Measurements from ENCODE around the gene IGF1R.

Gene IGF1R

GRCh38 chr15:98859149-98859548, 210.8 kb downstream of the IGF1R start:
- Histone ChIP-seq H3K36me3 (ENCODE audit: insufficient read depth, low read length) (no peaks in the 10 kb centered on the region), H3K4me3 (ENCODE audit: low read depth, low read length) (no peak overlapping the region), H3K27ac (ENCODE audit: low read depth, low read length) (peak overlapping the region; percentile 97; the same call in 1 of the 2 replicates), H3K27me3 (ENCODE audit: insufficient read depth, low read length) (no peaks in the 10 kb centered on the region), H2AFZ (ENCODE audit: low read length, unreplicated experiment) (no peak overlapping the region), H3K4me1 (ENCODE audit: control insufficient read depth, insufficient read depth, low read length, unreplicated experiment) (peaks cover 68% of the 10 kb centered on the region), H3K79me2 (ENCODE audit: control insufficient read depth, insufficient read depth, low read length, unreplicated experiment) (peaks cover 82% of the 10 kb centered on the region)

GRCh38 chr15:98860281-98861041, 212.1 kb downstream of the IGF1R start:
- H3K79me2 ChIP-seq (ENCODE audit: control insufficient read depth, insufficient read depth, low read length, unreplicated experiment): peaks cover 71% of the 10 kb centered on the region
- H2AFZ ChIP-seq (ENCODE audit: low read length, unreplicated experiment): peak overlapping the region; percentile 40

GRCh38 chr15:98861188-98861587, 212.8 kb downstream of the IGF1R start:
- H3K79me2 ChIP-seq (ENCODE audit: control insufficient read depth, insufficient read depth, low read length, unreplicated experiment): peaks cover 72% of the 10 kb centered on the region
- peaks cover 48% of the 10 kb centered on the region for H3K4me1 ChIP-seq (ENCODE audit: control insufficient read depth, insufficient read depth, low read length, unreplicated experiment)
- no peaks in the 10 kb centered on the region for H3K36me3 ChIP-seq (ENCODE audit: insufficient read depth, low read length)
- no peaks in the 10 kb centered on the region for H3K27me3 ChIP-seq (ENCODE audit: insufficient read depth, low read length)
- H3K4me3 ChIP-seq (ENCODE audit: low read depth, low read length): no peak overlapping the region
- no peak overlapping the region for H3K27ac ChIP-seq (ENCODE audit: low read depth, low read length)
- no peak overlapping the region for H2AFZ ChIP-seq (ENCODE audit: low read length, unreplicated experiment)

More at GRCh38 chr15:98860281-98861041, 212.1 kb downstream of the IGF1R start:
- H3K4me1 ChIP-seq (ENCODE audit: control insufficient read depth, insufficient read depth, low read length, unreplicated experiment): peaks cover 56% of the 10 kb centered on the region
- peak overlapping the region; percentile 50 for H3K4me3 ChIP-seq (ENCODE audit: low read depth, low read length)
- H3K36me3 ChIP-seq (ENCODE audit: insufficient read depth, low read length): no peaks in the 10 kb centered on the region
- no peaks in the 10 kb centered on the region for H3K27me3 ChIP-seq (ENCODE audit: insufficient read depth, low read length)
- H3K27ac ChIP-seq (ENCODE audit: low read depth, low read length): peak overlapping the region; percentile 69

GRCh38 chr15:98863983-98864382, 215.6 kb downstream of the IGF1R start:
- no peak overlapping the region for H3K4me3 ChIP-seq (ENCODE audit: low read depth, low read length)
- peaks cover 71% of the 10 kb centered on the region for H3K79me2 ChIP-seq (ENCODE audit: control insufficient read depth, insufficient read depth, low read length, unreplicated experiment)
- no peak overlapping the region for H3K27ac ChIP-seq (ENCODE audit: low read depth, low read length)
- no peaks in the 10 kb centered on the region for H3K27me3 ChIP-seq (ENCODE audit: insufficient read depth, low read length)
- no peak overlapping the region for H2AFZ ChIP-seq (ENCODE audit: low read length, unreplicated experiment)
- no peaks in the 10 kb centered on the region for H3K36me3 ChIP-seq (ENCODE audit: insufficient read depth, low read length)
- H3K4me1 ChIP-seq (ENCODE audit: control insufficient read depth, insufficient read depth, low read length, unreplicated experiment): peaks cover 24% of the 10 kb centered on the region

GRCh38 chr15:98865397-98866339, 217.3 kb downstream of the IGF1R start:
- Histone ChIP-seq H3K4me3 (ENCODE audit: low read depth, low read length) (peak overlapping the region; percentile 81), H3K79me2 (ENCODE audit: control insufficient read depth, insufficient read depth, low read length, unreplicated experiment) (peaks cover 61% of the 10 kb centered on the region), H3K27me3 (ENCODE audit: insufficient read depth, low read length) (no peaks in the 10 kb centered on the region), H3K4me1 (ENCODE audit: control insufficient read depth, insufficient read depth, low read length, unreplicated experiment) (peaks cover 7% of the 10 kb centered on the region), H2AFZ (ENCODE audit: low read length, unreplicated experiment) (no peak overlapping the region), H3K27ac (ENCODE audit: low read depth, low read length) (peak overlapping the region; percentile 98), H3K36me3 (ENCODE audit: insufficient read depth, low read length) (no peaks in the 10 kb centered on the region)

GRCh38 chr15:98866511-98866910, 218.2 kb downstream of the IGF1R start:
- Histone ChIP-seq H3K27me3 (ENCODE audit: insufficient read depth, low read length) (no peaks in the 10 kb centered on the region), H3K4me1 (ENCODE audit: control insufficient read depth, insufficient read depth, low read length, unreplicated experiment) (no peaks in the 10 kb centered on the region), H3K79me2 (ENCODE audit: control insufficient read depth, insufficient read depth, low read length, unreplicated experiment) (peaks cover 61% of the 10 kb centered on the region), H2AFZ (ENCODE audit: low read length, unreplicated experiment) (peak overlapping the region; percentile 40), H3K27ac (ENCODE audit: low read depth, low read length) (peak overlapping the region; percentile 98), H3K36me3 (ENCODE audit: insufficient read depth, low read length) (no peaks in the 10 kb centered on the region), H3K4me3 (ENCODE audit: low read depth, low read length) (peak overlapping the region; percentile 81)

GRCh38 chr15:98868564-98868963, 220.2 kb downstream of the IGF1R start:
- no peak overlapping the region for H2AFZ ChIP-seq (ENCODE audit: low read length, unreplicated experiment)
- H3K4me1 ChIP-seq (ENCODE audit: control insufficient read depth, insufficient read depth, low read length, unreplicated experiment): peaks cover 21% of the 10 kb centered on the region
- no peaks in the 10 kb centered on the region for H3K36me3 ChIP-seq (ENCODE audit: insufficient read depth, low read length)
- no peaks in the 10 kb centered on the region for H3K27me3 ChIP-seq (ENCODE audit: insufficient read depth, low read length)
- H3K27ac ChIP-seq (ENCODE audit: low read depth, low read length): no peak overlapping the region
- H3K79me2 ChIP-seq (ENCODE audit: control insufficient read depth, insufficient read depth, low read length, unreplicated experiment): peaks cover 50% of the 10 kb centered on the region
- no peak overlapping the region for H3K4me3 ChIP-seq (ENCODE audit: low read depth, low read length)

- no peak overlapping the region for H2AFZ ChIP-seq (ENCODE audit: low read length, unreplicated experiment)
- no peak overlapping the region for H3K27ac ChIP-seq (ENCODE audit: low read depth, low read length)
- H3K79me2 ChIP-seq (ENCODE audit: control insufficient read depth, insufficient read depth, low read length, unreplicated experiment): peaks cover 54% of the 10 kb centered on the region
- H3K4me1 ChIP-seq (ENCODE audit: control insufficient read depth, insufficient read depth, low read length, unreplicated experiment): peaks cover 41% of the 10 kb centered on the region
- no peak overlapping the region for H3K4me3 ChIP-seq (ENCODE audit: low read depth, low read length)
- no peaks in the 10 kb centered on the region for H3K27me3 ChIP-seq (ENCODE audit: insufficient read depth, low read length)
- H3K36me3 ChIP-seq (ENCODE audit: insufficient read depth, low read length): no peaks in the 10 kb centered on the region
These were observed 222.4 kb downstream of the IGF1R start for GRCh38 chr15:98870788-98871187.

GRCh38 chr15:98872774-98873173, 224.4 kb downstream of the IGF1R start:
- Histone ChIP-seq H3K4me3 (ENCODE audit: low read depth, low read length) (peak overlapping the region; percentile 71), H2AFZ (ENCODE audit: low read length, unreplicated experiment) (no peak overlapping the region), H3K4me1 (ENCODE audit: control insufficient read depth, insufficient read depth, low read length, unreplicated experiment) (peaks cover 61% of the 10 kb centered on the region), H3K79me2 (ENCODE audit: control insufficient read depth, insufficient read depth, low read length, unreplicated experiment) (peaks cover 51% of the 10 kb centered on the region), H3K36me3 (ENCODE audit: insufficient read depth, low read length) (no peaks in the 10 kb centered on the region), H3K27me3 (ENCODE audit: insufficient read depth, low read length) (no peaks in the 10 kb centered on the region), H3K27ac (ENCODE audit: low read depth, low read length) (peak overlapping the region; percentile 93)

GRCh38 chr15:98873441-98874218, 225.3 kb downstream of the IGF1R start:
- no peaks in the 10 kb centered on the region for H3K27me3 ChIP-seq (ENCODE audit: insufficient read depth, low read length)
- H3K79me2 ChIP-seq (ENCODE audit: control insufficient read depth, insufficient read depth, low read length, unreplicated experiment): peaks cover 47% of the 10 kb centered on the region
- H2AFZ ChIP-seq (ENCODE audit: low read length, unreplicated experiment): no peak overlapping the region
- peak overlapping the region; percentile 71 for H3K4me3 ChIP-seq (ENCODE audit: low read depth, low read length)
- H3K36me3 ChIP-seq (ENCODE audit: insufficient read depth, low read length): no peaks in the 10 kb centered on the region
- H3K27ac ChIP-seq (ENCODE audit: low read depth, low read length): peak overlapping the region; percentile 93
- peaks cover 68% of the 10 kb centered on the region for H3K4me1 ChIP-seq (ENCODE audit: control insufficient read depth, insufficient read depth, low read length, unreplicated experiment)
